ENCODE results near the gene GOLGA6L26.
"Not testable (repeated sequence)": the region's sequence is repeated elsewhere in the genome, so short reads cannot be mapped to it uniquely, and the experiment has no call there.

The GOLGA6L26 gene, protein sequence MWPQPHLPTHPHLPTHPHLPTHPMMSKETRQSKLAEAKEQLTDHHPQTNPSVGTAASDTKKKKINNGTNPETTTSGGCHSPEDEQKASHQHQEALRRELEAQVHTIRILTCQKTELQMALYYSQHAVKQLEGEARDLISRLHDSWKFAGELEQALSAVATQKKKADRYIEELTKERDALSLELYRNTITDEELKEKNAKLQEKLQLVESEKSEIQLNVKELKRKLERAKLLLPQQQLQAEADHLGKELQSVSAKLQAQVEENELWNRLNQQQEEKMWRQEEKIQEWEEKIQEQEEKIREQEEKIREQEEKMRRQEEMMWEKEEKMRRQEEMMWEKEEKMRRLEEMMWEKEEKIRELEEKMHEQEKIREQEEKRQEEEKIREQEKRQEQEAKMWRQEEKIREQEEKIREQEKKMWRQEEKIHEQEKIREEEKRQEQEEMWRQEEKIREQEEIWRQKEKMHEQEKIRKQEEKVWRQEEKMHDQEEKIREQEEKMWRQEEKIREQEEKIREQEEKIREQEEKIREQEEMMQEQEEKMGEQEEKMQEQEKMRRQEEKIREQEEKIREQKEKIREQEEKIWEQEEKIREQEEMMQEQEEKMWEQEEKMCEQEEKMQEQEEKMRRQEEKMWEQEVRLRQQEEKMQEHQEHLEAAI

DNA sequence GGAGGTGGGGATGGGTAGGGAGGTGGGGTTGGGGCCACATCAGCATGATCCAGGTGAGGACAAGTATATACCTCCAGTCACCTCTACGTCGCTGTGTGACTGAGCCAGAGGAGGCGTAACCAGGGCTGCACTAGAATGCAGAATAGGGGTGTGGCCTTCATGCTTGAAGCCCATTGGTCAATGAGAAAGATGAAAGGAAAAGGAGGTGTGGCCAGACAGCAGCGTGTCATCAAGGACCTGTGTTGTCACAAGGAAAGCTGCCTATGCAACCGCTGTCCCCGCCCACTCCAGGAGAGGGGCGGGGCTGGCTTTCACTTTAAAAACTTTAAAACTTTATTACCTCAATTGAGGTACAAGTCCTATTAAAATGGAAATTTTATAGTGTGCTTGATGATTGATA, at the start of gene GOLGA6L26:
Gene GOLGA6L26, minus strand, starts transcription at position 101 of the 400 bp plus-strand sequence. Its CDS starts 61 bp downstream, at position 40.
- DNase-seq, result not testable (repeated sequence)

DNA sequence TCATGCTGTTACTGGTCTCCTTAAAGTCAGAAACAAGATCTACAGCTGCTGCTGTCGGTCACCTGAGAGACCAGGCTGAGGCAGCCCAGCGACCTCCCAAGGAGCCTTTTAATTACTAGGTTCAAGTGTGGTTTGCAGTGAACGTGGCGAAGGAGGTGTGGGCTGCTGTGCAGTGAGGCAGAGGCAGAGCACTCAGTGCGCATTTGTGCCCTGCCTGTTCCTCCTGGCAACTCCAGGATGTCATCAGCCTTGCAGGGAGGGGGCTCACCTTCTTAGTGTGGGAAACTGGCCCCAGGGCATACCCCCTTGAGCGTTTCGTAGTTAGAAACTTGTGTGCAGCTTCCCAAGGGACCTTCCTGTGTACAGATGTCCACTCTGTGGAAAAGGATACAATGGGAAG, 47.2 kb upstream of the GOLGA6L26 start:
- DNase-seq, result not testable (repeated sequence)

DNA sequence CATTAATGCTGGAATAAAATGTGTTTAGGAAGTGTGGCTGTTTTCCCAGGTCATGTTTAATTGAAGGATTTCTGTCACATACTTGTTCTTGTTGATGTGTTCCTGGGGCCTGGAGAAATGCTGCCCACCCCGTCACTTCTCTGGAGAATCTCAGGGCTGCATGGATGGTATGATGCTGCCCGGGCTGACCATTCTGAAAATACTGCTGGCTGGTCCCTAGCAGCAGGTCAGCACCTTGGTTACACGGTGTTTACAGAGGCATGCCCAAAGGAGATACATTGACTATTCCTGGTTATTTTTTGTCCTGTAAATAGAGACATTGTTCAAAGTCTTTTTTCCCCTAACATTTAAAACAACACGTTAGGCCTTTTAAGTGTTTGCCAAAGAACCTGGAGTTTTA, 46.7 kb upstream of the GOLGA6L26 start:
- DNase-seq, result not testable (repeated sequence)

DNA sequence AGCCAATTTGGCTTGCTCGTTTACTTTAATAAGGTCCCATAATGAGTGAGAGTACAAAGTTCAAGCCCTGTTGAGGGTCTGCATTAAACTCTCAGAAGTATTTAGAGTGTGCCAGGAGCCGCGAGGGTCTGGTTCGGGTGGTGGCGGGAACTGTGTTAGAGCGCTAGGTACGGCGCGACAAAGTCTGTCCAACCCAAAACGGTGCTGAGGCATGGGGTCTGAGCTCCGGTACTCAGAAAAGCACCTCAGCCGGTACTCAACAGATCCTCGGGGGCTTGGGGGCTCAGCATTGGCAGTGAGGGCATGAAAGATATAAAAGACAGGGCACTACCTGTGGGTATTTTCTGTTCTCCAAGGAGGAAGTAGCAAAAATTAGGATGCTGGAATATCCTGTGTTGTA, 45.0 kb upstream of the GOLGA6L26 start:
- not testable (repeated sequence) for DNase-seq

DNA sequence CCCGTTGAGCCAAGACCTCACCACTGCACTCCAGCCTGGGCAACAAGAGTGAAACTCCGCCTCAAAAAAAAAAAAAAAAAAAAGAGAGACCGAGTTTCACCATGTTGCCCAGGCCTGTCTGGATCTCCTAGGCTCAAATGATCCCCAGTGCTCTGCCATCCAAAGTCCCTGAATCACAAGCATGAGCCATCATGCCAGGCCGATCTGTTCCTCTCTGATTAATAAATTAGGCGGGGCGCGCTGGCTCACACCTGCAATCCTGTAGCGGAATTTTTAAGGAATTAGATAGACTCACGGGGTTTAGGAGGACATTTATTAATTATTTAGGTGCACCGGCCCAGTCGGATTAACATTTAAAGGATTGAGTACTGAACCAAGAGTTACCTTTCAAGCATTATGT, 40.2 kb upstream of the GOLGA6L26 start:
- not testable (repeated sequence) for DNase-seq

DNA sequence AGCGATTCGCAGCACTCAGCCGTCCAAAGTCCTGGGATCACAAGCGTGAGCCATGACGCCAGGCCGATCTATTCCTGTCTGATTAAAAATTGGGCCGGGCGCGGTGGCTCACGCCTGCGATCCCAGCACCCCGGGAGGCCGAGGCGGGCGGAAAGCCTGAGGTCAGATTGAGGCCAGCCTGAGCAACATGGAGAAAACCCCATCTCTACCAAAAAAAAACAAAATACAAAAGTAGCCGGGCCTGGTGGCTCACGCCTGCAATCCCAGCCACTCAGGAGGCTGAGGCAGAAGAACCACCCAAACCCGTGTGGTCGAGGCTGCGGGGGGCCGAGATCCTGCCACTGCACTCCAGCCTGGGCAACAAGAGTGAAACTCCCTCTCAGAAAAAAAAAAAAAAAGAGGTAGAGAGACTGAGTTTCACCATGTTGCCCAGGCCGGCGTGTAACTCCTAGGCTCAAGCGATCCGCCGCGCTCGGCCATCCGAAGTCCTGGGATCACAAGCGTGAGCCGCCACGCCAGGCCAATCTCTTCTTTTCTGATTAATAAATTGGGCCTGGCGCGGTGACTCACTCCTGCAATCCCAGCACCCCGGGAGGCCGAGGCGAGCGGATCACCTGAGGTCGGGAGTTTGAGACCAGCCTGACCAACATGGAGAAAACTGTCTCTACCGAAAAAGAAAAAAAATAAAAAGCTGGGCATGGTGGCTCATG, 39.0 kb upstream of the GOLGA6L26 start:
- DNase-seq, result not testable (repeated sequence)

DNA sequence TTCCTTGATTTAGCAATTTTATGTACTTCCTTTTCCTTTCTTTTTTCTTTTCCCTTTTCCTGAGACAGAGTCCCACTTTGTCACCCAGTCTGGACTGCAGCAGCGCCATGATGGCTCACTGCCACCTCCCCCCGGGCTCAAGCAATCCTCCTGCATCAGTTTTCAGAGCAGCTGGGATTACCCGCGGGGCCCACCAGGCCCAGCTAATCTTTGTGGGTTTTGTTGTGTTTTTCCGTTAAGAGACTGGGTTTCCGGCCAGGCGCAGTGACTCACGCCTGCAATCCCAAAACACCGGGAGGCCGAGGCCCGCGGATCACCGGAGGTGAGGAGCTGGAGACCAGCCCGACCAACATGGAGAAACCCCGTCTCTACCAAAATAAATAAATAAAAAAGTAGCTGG, 38.3 kb upstream of the GOLGA6L26 start:
- DNase-seq, result no peak

DNA sequence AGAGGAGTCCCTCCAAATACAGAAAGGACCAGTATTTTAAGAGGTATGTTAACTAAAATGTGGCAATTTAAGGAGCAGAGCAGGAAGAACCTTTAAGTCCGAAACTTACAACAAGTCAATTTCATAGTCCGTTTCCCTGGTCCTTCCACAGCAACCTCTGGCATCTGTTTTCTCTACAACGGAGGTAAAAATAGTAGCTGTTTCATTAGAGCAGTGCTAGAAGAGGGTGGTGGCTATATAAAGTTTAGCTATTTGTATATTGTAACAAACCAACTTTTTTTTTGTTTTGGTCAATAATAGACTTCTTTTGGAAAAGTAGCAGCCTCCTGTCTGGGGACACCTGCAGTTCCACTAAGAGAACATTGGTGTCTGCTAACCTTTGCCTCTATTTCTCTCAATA, 37.9 kb upstream of the GOLGA6L26 start:
- not testable (repeated sequence) for DNase-seq

DNA sequence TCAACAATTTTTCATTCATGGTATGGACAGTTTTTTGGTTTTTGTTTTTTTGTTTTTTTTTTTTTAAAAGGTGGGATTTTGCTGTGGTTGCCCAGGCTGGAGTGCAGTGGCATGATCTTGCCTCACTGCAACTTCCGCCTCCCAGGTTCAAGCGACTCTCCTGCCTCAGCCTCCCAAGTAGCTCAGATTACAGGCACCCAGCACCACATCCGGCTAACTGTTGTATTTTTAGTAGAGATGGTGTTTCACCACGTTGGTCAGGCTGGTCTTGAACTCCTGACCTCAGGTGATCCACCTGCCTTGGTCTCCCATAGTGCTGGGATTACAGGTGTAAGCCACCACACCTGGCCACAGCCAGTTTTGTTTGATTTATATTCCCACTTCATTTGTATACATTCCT, 37.1 kb upstream of the GOLGA6L26 start:
- DNase-seq, result not testable (repeated sequence)

DNA sequence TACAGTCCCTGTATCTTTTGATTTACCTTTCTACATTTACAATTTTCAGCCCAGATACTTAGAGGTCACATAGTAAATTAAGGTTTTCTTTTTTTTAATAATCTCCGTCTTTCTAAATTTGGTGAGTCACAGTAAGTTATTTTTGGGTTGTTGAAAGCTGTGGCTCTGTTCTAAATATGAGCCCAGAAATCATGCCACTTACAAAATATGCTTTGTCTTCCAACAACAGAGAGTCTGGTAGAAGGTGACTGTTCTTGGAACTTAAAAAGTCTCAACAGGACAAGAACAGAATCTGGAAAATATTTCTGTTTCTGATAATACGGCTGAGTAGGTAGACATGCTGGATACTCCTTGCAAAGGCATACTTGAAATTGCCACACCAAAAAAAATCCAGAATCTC, 36.6 kb upstream of the GOLGA6L26 start:
- DNase-seq, result no peak

DNA sequence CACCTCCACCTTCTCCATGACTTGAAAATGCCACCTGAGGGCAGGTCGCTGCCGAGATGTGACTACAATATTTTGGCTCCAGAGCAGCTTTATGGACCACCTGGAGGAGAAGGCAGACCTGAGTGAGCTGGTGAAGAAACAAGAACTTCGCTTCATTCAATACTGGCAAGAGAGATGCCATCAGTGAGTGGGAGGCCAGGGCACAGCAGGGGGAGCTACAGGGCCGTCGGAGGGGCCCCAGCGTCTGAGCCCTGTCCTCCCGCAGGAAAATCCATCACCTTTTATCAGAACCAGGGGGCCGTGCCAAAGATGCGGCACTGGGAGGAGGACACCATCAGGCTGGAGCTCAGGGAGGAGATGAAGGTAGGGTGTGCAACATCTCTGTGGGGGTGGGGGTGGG, 30.3 kb upstream of the GOLGA6L26 start:
- DNase-seq, result not testable (repeated sequence)

DNA sequence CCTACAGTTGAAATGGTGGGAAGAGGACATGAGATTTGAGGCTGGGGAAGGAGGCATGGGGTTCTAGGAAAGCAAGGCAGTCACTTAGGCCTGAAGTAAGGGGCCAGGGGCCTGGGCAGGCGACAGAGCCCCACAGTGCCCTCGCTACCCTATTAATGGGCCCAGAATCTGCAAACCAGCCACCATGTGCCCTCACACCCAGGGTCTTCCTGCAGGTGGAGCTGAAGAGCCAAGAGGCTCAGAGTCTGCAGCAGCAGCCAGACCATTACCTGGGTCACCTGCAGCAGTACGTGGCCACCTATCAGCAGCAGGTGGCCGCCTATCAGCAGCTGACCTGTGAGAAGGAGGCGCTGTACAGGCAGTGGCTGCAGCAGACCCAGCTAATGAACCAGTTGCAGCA, 28.6 kb upstream of the GOLGA6L26 start:
- not testable (repeated sequence) for DNase-seq

DNA sequence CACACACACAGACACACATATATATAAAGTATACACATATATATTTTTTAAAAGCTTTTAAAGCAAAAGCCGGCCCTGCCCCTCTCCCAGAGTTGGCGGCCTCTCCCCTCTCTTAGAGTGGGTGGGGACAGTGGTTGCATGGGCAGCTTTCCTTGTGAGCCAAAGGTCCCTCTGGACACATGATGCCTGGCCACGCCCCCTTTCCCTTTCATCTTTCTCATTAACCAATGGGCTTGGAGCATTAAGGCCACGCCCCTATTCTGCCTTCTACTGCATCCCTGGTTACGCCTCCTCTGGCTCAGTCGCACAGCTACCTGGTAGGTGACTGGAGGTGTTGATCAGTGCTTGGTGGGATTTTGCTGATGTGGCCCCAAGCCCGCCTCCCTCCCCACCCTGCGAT, 20.5 kb upstream of the GOLGA6L26 start, which contains the start of gene GOLGA8S:
Gene GOLGA8S, plus strand, starts transcription at position 301 of the 400 bp plus-strand sequence. Its CDS starts 62 bp downstream, at position 363.
- DNase-seq, result not testable (repeated sequence)

DNA sequence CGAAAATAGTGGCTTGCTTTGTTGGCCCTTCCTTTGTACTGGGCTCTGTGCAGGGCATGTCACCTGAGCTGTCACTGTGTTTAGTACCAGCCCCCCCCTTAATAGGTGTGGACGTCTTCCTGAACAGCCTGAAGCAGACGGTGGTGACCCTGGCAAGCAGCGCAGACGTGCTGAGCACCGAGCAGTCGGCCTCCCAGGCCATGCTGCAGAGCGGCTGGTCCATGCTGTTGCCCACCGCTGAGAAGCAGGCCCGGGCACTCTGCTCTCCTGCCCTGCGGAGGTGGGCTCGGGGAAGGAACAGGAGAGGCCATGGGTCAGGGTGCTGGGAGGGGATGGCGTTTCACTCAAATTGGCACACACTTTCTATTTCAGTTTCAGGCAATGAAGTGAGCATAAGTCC, 22.8 kb downstream of the GOLGA6L26 start:
- DNase-seq, result not testable (repeated sequence)

DNA sequence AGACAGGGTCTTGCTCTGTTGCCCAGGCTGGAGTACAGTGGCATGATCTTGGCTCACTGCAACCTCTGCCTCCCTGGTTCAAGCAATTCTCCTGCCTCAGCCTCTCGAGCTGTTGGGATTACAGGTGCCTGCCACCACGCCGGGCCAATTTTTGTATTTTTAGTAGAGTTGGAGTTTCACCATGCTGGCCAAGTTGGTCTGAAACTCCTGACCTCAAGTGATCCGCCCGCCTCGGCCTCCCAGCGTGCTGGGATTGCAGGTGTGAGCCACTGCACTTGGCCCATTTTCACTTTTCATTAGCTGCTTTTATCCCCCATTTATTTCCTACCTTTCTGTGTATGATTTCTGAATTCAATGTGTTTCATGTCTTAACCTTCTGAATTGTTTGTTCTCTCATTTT, 28.1 kb downstream of the GOLGA6L26 start:
- DNase-seq, result not testable (repeated sequence)

DNA sequence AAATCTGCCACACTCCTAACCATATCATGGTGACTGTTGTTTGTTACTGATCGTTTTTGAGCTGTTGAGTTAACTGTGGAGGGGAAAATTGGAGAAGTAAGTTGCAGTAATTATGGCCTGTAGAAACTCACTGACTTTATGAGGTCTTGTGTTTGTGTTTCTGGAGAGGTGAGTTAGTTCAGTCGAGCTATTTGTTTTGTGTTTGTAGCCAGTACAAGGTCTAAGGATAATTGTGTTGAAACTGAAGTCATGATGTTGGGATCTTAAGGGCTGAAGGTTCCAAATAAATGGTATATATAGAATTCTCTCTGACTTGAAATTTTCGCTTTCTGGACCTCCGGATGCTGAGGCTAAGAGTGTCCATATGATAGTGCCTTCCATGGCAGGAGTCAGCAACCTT, 29.2 kb downstream of the GOLGA6L26 start:
- not testable (repeated sequence) for DNase-seq

DNA sequence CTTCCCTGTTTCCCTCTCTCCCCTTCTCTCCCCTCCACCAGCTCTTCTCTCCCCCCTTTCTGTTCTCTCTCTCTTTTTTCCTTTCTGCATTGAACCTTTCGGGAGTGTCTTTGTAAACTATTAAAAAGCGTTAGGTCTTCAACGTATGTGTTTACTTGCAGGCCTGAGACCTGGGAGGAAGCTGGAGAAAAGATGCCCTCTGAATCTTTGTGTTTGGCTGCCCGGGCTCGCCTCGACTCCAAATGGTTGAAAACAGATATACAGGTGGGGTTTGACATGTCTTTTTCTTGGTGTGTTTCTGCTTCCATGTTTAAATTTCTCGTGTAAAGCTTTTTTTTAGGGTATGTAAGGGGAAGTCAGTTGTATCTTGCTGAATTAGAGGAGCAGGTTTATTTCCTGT, 29.7 kb downstream of the GOLGA6L26 start:
- DNase-seq, result not testable (repeated sequence)

DNA sequence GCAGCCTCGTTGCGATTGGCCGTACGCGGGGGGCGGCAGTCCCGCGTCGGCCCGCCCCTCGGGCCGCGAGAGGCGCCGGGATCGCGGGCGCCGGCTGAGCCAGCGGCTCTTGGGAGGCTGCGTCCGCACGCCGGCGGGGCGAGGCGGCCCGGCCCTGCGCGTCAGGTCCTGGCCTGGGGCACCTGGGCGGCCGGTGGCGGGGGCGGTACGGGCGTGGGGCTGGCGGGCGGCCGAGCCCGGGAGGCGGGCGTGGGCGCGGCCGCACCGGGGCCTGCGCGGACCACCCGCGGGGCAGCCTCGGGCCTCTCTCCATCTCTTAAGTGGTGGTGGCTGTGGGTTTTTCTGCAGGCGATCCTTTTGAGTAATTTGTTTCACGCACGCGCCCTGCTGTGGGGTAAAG, 30.3 kb downstream of the GOLGA6L26 start:
- not testable (repeated sequence) for DNase-seq

DNA sequence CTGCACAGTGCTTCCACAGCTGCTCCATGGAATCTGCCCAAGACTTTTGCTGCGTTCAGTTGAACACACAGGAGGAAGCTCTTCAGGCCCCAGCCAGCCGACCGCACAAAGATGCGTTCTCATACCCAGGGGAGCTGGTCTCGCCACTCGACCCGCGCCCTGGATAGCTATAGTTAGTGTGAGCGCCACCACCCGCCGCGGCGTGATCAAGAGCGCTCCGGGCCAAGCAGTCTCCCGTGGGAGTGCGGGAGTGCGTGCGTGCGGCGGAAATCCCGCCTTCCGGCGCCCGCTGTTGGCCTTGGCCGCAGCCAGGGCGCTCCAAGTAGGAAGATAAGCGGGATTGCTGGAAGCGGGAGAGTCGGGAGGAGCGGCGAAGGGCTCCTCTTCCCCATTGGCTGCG, 30.8 kb downstream of the GOLGA6L26 start:
- DNase-seq, result not testable (repeated sequence)
